ENCODE measurements around the gene PPP3CA. TPM values are rescaled to one million over a fixed set of nuclear protein-coding genes. Genes with fewer than 3 reads are reported as not detected.

The PPP3CA gene
- total and polyA plus RNA-seq, 11 donors = 5.9 to 32.5 (median 19.3) TPM

GRCh38 chr4:101169044-101170014 lies 178.0 kb downstream of the PPP3CA start:
- no peaks in the 10 kb centered on the region for H3K27me3 ChIP-seq
- peak in 4 of 5 donors; percentile 40 to 62 (median 54) for DNase-seq
- H3K36me3 ChIP-seq = no peaks in the 10 kb centered on the region
- no peak overlapping the region for H3K4me3 ChIP-seq
- no peak for TF ChIP-seq POLR2A (IDR thresholded peaks at IDR 0.05)
- peak; percentile 64 to 86 (median 78) for TF ChIP-seq CTCF (IDR thresholded peaks at IDR 0.05)
- H3K4me1 ChIP-seq = peaks cover 0 to 14% (median 0%) of the 10 kb centered on the region in 12 donors
- no peaks in the 10 kb centered on the region for H3K9me3 ChIP-seq
- H3K27ac ChIP-seq = no peak overlapping the region
- ATAC-seq = peak; percentile 93 to 97 (median 97)
- intact Hi-C loops (cut with DNase I) = loop anchor here in 9 of 10 donors (1.0 to 10.0 kb wide), 7 partner anchors 175 to 1085 kb away; partner anchors contain the start of gene PPP3CA (in 6 of the 9)
- WGBS, 4 donors = 46 to 48% (median 46%) methylated on average over 6 of the region's 6 CpGs

DNA sequence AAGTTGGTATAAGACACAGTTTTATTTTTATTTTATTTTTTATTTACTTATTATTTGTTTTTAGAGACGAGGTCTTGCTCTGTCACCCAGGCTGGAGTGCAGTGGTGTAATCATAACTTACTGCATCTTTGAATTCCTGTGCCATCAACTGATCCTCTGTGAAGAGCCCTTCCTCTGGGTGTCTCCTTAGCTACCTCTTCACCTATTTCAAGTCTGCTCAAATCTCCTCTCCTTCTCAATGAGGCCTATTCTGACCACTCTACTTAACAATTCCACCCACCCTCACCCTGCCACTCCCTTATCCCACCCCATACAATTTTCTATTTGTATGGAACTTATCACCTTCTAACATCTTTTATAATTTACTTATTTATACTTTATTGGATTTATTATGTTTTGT lies 183.4 kb downstream of the PPP3CA start:
- H3K36me3 ChIP-seq = no peaks in the 10 kb centered on the region
- 95 to 100% (median 95%) methylated on average over 1 of the region's 1 CpG for WGBS, 4 donors
- no peaks in the 10 kb centered on the region for H3K27me3 ChIP-seq
- no peaks in the 10 kb centered on the region for H3K9me3 ChIP-seq
- peaks cover 0 to 9% (median 0%) of the 10 kb centered on the region in 12 donors for H3K4me1 ChIP-seq
- intact Hi-C loops (cut with DNase I) = loop anchor here in 1 of 10 donors (10.0 kb wide), 1 partner anchor 1091 kb away; no protein-coding TSS in a partner anchor
- ATAC-seq (no peak), DNase-seq (no peak)
- H3K4me3 ChIP-seq = no peak overlapping the region
- H3K27ac ChIP-seq = no peak overlapping the region
- TF ChIP-seq POLR2A (IDR thresholded peaks at IDR 0.05) = no peak
- TF ChIP-seq CTCF (IDR thresholded peaks at IDR 0.05) = no peak

GRCh38 chr4:101162990-101163380 lies 184.3 kb downstream of the PPP3CA start:
- TF ChIP-seq POLR2A (IDR thresholded peaks at IDR 0.05) = no peak
- TF ChIP-seq CTCF (IDR thresholded peaks at IDR 0.05) = no peak
- whole genome bisulfite sequencing, 4 donors = 88 to 99% (median 93%) methylated on average over 1 of the region's 1 CpG
- ATAC-seq (no peak), DNase-seq (no peak)
- H3K36me3 ChIP-seq = no peaks in the 10 kb centered on the region
- H3K9me3 ChIP-seq = no peaks in the 10 kb centered on the region
- H3K4me3 ChIP-seq = no peak overlapping the region
- H3K4me1 ChIP-seq = peaks cover 0 to 14% (median 0%) of the 10 kb centered on the region in 12 donors
- intact Hi-C loops (cut with DNase I) = loop anchor here in 1 of 10 donors (10.0 kb wide), 1 partner anchor 1092 kb away; no protein-coding TSS in a partner anchor
- H3K27ac ChIP-seq = no peak overlapping the region
- no peaks in the 10 kb centered on the region for H3K27me3 ChIP-seq
